Bronchial epithelial cell (primary cell): ENCODE measurements around the gene JAZF1. TPM values are rescaled to one million over a fixed set of nuclear protein-coding genes. Genes with fewer than 3 reads are reported as not detected.
A peak's percentile ranks its signal among the peaks of the same experiment; 100 is the strongest.

ENCODE experiments used
- DNase-seq: peaks from one replicate; pipeline ENCODE4 v3.0.0-alpha.2; 2010; ENCODE audit warnings: low read depth
- FAIRE-seq: peaks from 2 replicates; lab custom pipeline; 2011; peaks lifted over from hg19 to GRCh38; lab: Jason Lieb, UNC
- H3K27me3 ChIP-seq: 2 replicates; pipeline ENCODE4 v1.5.1; 2011; ENCODE audit warnings: low read length; ENCODE audit not compliant: control insufficient read depth, insufficient read depth
- H3K36me3 ChIP-seq: 2 replicates; pipeline ENCODE4 v1.5.1; 2011; ENCODE audit warnings: low read length; ENCODE audit not compliant: control insufficient read depth, insufficient read depth
- H3K4me3 ChIP-seq: 2 replicates; pipeline ENCODE4 v1.5.1; 2011; ENCODE audit warnings: mild to moderate bottlenecking, low read depth, low read length, control low read depth
- total RNA-seq: library from RNA; depleted of rRNA; stranded (reverse); fragments of >200 nt; gene quantifications from 2 replicates; pipeline ENCODE4 v1.2.1, GENCODE V29; 2014
- TF ChIP-seq, protein P1 (sequence below): IDR thresholded peaks from 2 replicates; pipeline ENCODE4 v1.5.1; 2011; ENCODE audit warnings: mild to moderate bottlenecking, moderate library complexity, low read length, control low read depth, inconsistent platforms; ENCODE audit not compliant: insufficient read depth, severe bottlenecking

Gene JAZF1
- total RNA-seq, 1 donor from 2014 or later = 1.1 TPM

DNA sequence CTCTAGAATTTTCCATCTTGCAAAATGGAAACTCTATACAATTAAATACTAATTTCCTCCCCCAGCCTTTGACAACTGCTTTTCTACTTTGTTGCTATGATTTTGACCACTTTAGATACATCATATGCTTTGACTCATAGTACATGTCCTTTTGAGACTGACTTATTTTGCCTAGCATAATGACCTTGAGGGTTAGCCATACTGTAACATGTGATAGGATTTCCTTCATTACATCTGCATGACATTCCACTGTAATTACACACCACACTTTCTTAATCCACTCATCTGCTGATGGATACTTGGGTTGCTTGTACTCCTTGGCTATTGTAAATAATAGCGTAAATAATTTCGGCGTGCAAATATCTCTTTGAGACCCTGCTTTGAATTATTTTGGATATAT lies 127.7 kb downstream of the JAZF1 start:
- Histone ChIP-seq H3K36me3 (no peaks in the 10 kb centered on the region), H3K27me3 (no peaks in the 10 kb centered on the region), H3K4me3 (no peak overlapping the region)
- FAIRE-seq (no peak), DNase-seq (peak; percentile 75)
- TF ChIP-seq, protein P1, sequence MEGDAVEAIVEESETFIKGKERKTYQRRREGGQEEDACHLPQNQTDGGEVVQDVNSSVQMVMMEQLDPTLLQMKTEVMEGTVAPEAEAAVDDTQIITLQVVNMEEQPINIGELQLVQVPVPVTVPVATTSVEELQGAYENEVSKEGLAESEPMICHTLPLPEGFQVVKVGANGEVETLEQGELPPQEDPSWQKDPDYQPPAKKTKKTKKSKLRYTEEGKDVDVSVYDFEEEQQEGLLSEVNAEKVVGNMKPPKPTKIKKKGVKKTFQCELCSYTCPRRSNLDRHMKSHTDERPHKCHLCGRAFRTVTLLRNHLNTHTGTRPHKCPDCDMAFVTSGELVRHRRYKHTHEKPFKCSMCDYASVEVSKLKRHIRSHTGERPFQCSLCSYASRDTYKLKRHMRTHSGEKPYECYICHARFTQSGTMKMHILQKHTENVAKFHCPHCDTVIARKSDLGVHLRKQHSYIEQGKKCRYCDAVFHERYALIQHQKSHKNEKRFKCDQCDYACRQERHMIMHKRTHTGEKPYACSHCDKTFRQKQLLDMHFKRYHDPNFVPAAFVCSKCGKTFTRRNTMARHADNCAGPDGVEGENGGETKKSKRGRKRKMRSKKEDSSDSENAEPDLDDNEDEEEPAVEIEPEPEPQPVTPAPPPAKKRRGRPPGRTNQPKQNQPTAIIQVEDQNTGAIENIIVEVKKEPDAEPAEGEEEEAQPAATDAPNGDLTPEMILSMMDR = no peak

DNA sequence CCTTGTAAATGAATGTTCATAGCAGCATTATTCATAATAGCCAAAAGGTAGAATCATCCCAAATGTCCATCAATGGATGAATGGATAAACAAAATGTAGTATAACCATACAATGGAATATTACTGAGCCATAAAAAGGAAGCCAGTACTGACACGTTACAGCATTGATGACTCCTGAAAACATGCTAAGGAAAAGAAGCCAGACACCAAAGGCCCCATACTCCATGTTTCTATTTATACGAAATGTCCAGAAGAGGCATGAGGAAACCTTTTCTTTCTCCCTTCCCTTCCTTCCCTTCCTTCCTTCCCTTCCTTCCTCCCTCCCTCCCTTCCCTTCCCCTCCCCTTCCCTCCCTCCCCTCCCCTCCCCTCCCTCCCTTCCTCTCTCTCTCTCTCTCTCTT lies 131.9 kb downstream of the JAZF1 start:
- TF ChIP-seq, protein P1 = no peak
- H3K36me3 ChIP-seq = no peaks in the 10 kb centered on the region
- no peaks in the 10 kb centered on the region for H3K27me3 ChIP-seq
- FAIRE-seq (no peak), DNase-seq (no peak)
- H3K4me3 ChIP-seq = no peak overlapping the region

DNA sequence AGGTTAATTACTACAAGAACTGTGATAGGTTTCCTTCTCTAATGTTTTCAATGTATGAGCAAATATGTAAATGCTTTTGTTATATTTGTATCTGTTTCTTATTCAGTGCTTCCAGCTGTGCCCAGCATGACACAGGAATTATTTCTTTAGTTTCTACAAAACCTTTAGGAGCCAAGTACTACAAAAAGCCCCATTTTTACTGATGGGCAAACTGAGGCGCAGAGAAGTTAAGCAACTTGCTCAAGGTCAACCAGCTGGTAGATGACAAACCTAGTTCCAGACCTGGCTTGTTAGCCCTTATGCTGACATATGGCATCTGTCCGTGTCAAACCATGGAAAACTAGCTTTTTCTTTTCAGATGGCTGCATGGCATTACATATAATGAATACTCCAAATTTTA lies 134.6 kb downstream of the JAZF1 start:
- TF ChIP-seq, protein P1 = no peak
- FAIRE-seq (no peak), DNase-seq (no peak)
- Histone ChIP-seq H3K27me3 (no peaks in the 10 kb centered on the region), H3K36me3 (no peaks in the 10 kb centered on the region), H3K4me3 (no peak overlapping the region)

DNA sequence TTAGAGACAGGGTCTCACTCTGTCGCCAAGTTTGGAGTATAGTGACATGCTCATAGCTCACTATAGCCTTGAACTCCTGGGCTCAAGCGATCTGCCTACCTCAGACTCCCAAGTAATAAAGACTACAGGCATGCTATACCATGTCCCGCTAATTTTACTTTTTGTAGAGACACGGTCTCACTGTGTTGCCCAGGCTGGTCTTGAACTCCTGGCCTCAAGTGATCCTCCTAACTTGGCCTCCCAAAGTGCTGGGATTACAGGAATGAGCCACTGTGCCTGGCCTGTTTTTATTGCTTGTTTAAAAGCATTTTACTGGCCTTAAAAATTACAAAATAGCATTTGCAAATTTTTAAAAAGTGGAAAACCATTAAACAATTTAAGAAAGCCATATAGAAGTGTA lies 135.0 kb downstream of the JAZF1 start:
- Histone ChIP-seq H3K36me3 (no peaks in the 10 kb centered on the region), H3K4me3 (no peak overlapping the region), H3K27me3 (no peaks in the 10 kb centered on the region)
- TF ChIP-seq, protein P1 = no peak
- DNase-seq (no peak), FAIRE-seq (no peak)

DNA sequence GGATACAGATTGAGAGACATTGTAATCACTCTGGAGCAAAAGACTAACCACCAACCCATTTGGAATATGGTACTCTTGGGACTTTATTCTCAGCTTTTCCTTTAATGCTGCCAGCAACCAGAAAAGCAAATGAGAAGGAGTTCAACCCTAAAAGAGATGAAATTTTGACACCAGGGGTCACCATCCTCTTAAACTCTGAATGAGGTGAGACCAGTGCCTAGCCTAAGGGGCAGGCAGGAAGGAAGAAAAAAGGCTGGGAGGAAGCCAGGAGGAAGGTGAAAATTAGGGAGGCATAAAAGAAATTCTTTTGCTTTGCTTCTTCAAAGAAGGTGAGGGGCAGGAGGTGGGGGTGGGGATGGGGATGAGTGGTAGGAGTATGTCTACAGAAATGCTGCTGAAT lies 135.8 kb downstream of the JAZF1 start:
- DNase-seq (no peak), FAIRE-seq (no peak)
- Histone ChIP-seq H3K4me3 (no peak overlapping the region), H3K36me3 (no peaks in the 10 kb centered on the region), H3K27me3 (no peaks in the 10 kb centered on the region)
- TF ChIP-seq, protein P1 = no peak

- peak; percentile 6 for DNase-seq
- TF ChIP-seq, protein P1 = no peak
- FAIRE-seq = no peak
These were observed 137.9 kb downstream of the JAZF1 start for GRCh38 chr7:28042721-28043120.

More at GRCh38 chr7:28042721-28043120, 137.9 kb downstream of the JAZF1 start:
- H3K36me3 ChIP-seq = no peaks in the 10 kb centered on the region
- H3K27me3 ChIP-seq = no peaks in the 10 kb centered on the region
- no peak overlapping the region for H3K4me3 ChIP-seq
